Heart left ventricle (tissue), 16 donors: ENCODE results near the gene AIG1. TPM values are rescaled to one million over a fixed set of nuclear protein-coding genes. Genes with fewer than 3 reads are reported as not detected.

Experiments used
- ATAC-seq, 4 donors: fragments of 200-7000 bp; cut with Tn5 transposase; one replicate each; pipeline ENCODE4 v1.9.1; 2020 to 2022; ENCODE audit warnings: moderate library complexity in 4 of 4, mild to moderate bottlenecking in 3 of 4, moderate number of reproducible peaks in 1 of 4
- DNase-seq, 5 donors: peaks; one replicate each; pipeline ENCODE4 v3.0.0-alpha.2; 2020
- H3K27ac ChIP-seq, 12 donors: fragments of 200-600 bp; sonication (generic) in 4 of 12; one replicate each; pipeline versions ENCODE4 v1.5.0 to v1.8.0; 2016 to 2022; ENCODE audit warnings: mild to moderate bottlenecking in 2 of 12
- H3K27me3 ChIP-seq, 9 donors: fragments of 200-600 bp; sonication (generic) in 2 of 9; one replicate each; pipeline versions ENCODE4 v1.5.1 to v1.8.0; 2016 to 2022; ENCODE audit warnings: mild to moderate bottlenecking in 3 of 9
- H3K36me3 ChIP-seq, 9 donors: fragments of 200-600 bp; sonication (generic) in 2 of 9; one replicate each; pipeline versions ENCODE4 v1.5.0 to v1.8.0; 2018 to 2022; ENCODE audit warnings: mild to moderate bottlenecking in 2 of 9
- H3K4me1 ChIP-seq, 12 donors: fragments of 200-600 bp; sonication (generic) in 4 of 12; one replicate each; pipeline versions ENCODE4 v1.5.0 to v1.8.0; 2016 to 2022; ENCODE audit warnings: mild to moderate bottlenecking in 3 of 12
- H3K4me3 ChIP-seq, 12 donors: fragments of 200-600 bp; sonication (generic) in 4 of 12; one replicate each; pipeline versions ENCODE4 v1.5.0 to v1.8.0; 2017 to 2022; ENCODE audit warnings: mild to moderate bottlenecking in 9 of 12, moderate library complexity in 4 of 12
- H3K9me3 ChIP-seq, 12 donors: fragments of 200-600 bp; sonication (generic) in 4 of 12; one replicate each; pipeline versions ENCODE4 v1.5.0 to v1.8.0; 2016 to 2022; ENCODE audit warnings: mild to moderate bottlenecking in 1 of 12
- CTCF ChIP-seq, 12 donors: fragments of 200-600 bp; sonication (generic) in 4 of 12; IDR thresholded peaks; one replicate each; pipeline versions ENCODE4 v1.5.0 to v1.8.0; 2018 to 2022; ENCODE audit warnings: antibody characterized with exemption in 12 of 12, mild to moderate bottlenecking in 5 of 12
- POLR2A ChIP-seq, 2 donors: fragments of 450-650 bp; IDR thresholded peaks; one replicate each; pipeline ENCODE4 v1.6.1; 2017; ENCODE audit warnings: antibody characterized with exemption in 2 of 2, mild to moderate bottlenecking in 2 of 2, moderate library complexity in 2 of 2
- WGBS, 4 donors: extraction: QIAGEN DNeasy Blood & Tissue Kit in 2 of 4; methylation state at CpG; one replicate each; pipeline versions ENCODE4 v1.1.5 to v1.1.7; 2013 to 2018; 5-methylcytosine and 5-hydroxymethylcytosine counted together
- intact Hi-C, 10 donors: fragments of 100-400 bp; cut with DNase I; formaldehyde crosslinking; loops; one replicate each; pipeline versions ENCODE4 v1.11.1 to v1.14.2; 2022
- polyA plus RNA-seq, 2 donors: library from polyadenylated mRNA; stranded (reverse); fragments of 200-250 nt; gene quantifications; one replicate each; pipeline ENCODE4 v1.2.3, GENCODE V29; 2013
- total RNA-seq, 9 donors: library from RNA; depleted of rRNA in 2 of 9; stranded (reverse); fragments of >200 nt in 2 of 9; fragmentation: NEBNext Ultra II Directional in 3 of 9; extraction: Animal tissue kit (Norgen Biotek cat#: 25700) in 3 of 9; gene quantifications; one replicate each; pipeline versions ENCODE4 v1.1.0 to v1.2.4, GENCODE V29; 2016 to 2023
- donor health status: ischemic (EF 13 %, LVEDD 7.1; RV severe dilation, severe dysfunction).
- donor health status: healthy with polysubstance abuse.
- donor health status: DM: no; HTN: yes; CAD: no.
- donor health status: DM: no; HTN: no; CAD: no.
- donor health status: ischemic (EF 25% LVEDD 6.9; RV normal size, moderate dysfunction).
- donor health status: ischemic (EF 25% LVEDD 5.7; RV mildly dilated, moderate dysfunction).
- donor health status: healthy.
- donor health status: DM: yes; HTN: yes; CAD: no.
- donor health status: ischemic (EF 35%, LVEDD 5.7; RV mildly dilated, moderate dysfunction).
- donor health status: nonischemic (EF 11% LVEDD 7.7; RV severe dilation, severe dysfunction).
- donor health status: DM: yes; HTN: yes; CAD: no.
- donor health status: PGD.
- donor health status: ischemic (EF 29% LVEDD 5.4; RV normal size, mild dysfunction).
- donor health status: nonischemic (EF 23%, LVEDD 6.1; RV moderate dilation, normal function).

The AIG1 gene
- total and polyA plus RNA-seq, 11 donors, result 18.1 to 101 (median 64.0) TPM

DNA sequence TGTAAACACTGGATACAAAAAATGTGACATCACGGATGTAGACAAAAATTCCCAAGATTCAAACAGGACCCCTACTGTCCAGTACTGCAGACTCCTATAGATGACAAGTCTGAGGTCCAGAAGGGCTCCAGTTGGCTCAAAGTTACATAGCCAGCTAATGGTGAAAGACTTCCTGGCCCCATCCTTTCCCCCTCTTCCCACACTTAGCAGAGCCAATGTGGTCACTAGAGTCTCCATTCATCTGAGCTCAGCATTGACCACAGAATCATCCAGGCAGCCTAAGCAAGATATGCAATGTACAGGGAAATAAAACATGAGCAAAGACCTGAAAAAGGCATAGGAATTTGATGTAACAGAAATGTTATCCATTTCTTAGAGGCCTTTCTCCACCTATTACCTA, 209.3 kb downstream of the AIG1 start:
- Histone ChIP-seq H3K4me1 (peaks cover 0 to 27% (median 9%) of the 10 kb centered on the region in 12 donors), H3K4me3 (no peak overlapping the region), H3K27me3 (no peaks in the 10 kb centered on the region), H3K27ac (no peak overlapping the region), H3K36me3 (no peaks in the 10 kb centered on the region), H3K9me3 (no peaks in the 10 kb centered on the region)
- WGBS, 4 donors, result 92 to 96% (median 93%) methylated on average over 1 of the region's 1 CpG
- no peak for TF ChIP-seq CTCF (IDR thresholded peaks at IDR 0.05)
- TF ChIP-seq POLR2A (IDR thresholded peaks at IDR 0.05), result no peak
- ATAC-seq (no peak), DNase-seq (no peak)
- intact Hi-C loops, result loop anchor here in 3 of 10 donors (10.0 kb wide), 2 partner anchors 205 to 575 kb away; partner anchors contain the start of gene AIG1 (in 2 of the 3)

DNA sequence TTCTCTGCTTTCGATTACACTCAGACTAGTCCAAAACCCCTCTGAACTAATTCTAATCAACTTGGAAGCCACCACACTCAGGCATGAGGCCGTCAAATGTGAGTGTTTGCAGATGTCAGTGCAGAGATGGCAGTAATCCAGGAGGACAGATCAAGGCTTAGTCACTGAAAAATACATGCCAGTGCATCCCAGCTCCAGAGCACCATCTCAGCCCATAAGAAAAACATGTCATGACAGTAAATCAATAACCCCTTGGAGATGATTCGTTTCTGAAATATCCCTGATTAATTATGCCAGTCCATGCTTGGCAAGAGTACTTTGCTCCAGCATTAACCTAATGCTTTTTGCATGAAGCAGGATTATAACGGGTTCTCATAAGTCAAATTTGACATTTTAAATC, 210.3 kb downstream of the AIG1 start:
- ATAC-seq (peak; percentile 75 to 93 (median 90)), DNase-seq (peak in 4 of 5 donors; percentile 35 to 60 (median 52))
- no peak for TF ChIP-seq CTCF (IDR thresholded peaks at IDR 0.05)
- TF ChIP-seq POLR2A (IDR thresholded peaks at IDR 0.05), result no peak
- no peak overlapping the region for H3K27ac ChIP-seq
- H3K4me3 ChIP-seq, result no peak overlapping the region
- peaks cover 0 to 24% (median 9%) of the 10 kb centered on the region in 12 donors for H3K4me1 ChIP-seq
- 40 to 50% (median 47%) methylated on average over 4 of the region's 4 CpGs for WGBS, 4 donors
- no peaks in the 10 kb centered on the region for H3K9me3 ChIP-seq
- H3K36me3 ChIP-seq, result no peaks in the 10 kb centered on the region
- H3K27me3 ChIP-seq, result no peaks in the 10 kb centered on the region
- intact Hi-C loops, result loop anchor here in 3 of 10 donors (10.0 kb wide), 2 partner anchors 206 to 576 kb away; partner anchors contain the start of gene AIG1 (in 2 of the 3)

DNA sequence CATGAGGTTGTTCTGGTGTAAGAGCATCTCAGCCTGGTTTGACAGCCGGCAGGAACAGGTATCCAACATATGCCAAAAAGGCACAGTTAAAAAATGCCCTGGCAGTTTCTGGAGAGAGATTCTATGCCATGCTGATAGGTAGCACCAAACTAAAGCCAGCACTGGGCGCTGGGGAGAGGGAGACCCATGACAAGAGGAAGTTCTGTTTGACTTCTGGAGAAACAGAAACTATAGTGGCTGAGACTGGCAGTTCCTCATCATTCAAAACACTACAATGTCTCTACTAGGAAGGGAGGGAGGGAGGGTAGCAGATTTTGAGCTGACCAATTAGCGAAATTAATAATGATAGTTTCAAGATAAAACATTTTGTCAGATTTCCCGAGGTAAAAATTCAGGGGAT, 215.7 kb downstream of the AIG1 start:
- intact Hi-C loops, result loop anchor here in 3 of 10 donors (10.0 kb wide), 2 partner anchors 212 to 582 kb away; partner anchors contain the start of gene AIG1 (in 2 of the 3)
- Histone ChIP-seq H3K9me3 (no peaks in the 10 kb centered on the region), H3K36me3 (no peaks in the 10 kb centered on the region), H3K4me1 (peaks cover 0 to 4% (median 0%) of the 10 kb centered on the region in 12 donors), H3K27me3 (no peaks in the 10 kb centered on the region), H3K27ac (no peak overlapping the region), H3K4me3 (no peak overlapping the region)
- no peak for DNase-seq
- WGBS, 4 donors, result 72 to 84% (median 77%) methylated on average over 4 of the region's 4 CpGs
- TF ChIP-seq CTCF (IDR thresholded peaks at IDR 0.05), result no peak
- TF ChIP-seq POLR2A (IDR thresholded peaks at IDR 0.05), result no peak
- ATAC-seq, result no peak

DNA sequence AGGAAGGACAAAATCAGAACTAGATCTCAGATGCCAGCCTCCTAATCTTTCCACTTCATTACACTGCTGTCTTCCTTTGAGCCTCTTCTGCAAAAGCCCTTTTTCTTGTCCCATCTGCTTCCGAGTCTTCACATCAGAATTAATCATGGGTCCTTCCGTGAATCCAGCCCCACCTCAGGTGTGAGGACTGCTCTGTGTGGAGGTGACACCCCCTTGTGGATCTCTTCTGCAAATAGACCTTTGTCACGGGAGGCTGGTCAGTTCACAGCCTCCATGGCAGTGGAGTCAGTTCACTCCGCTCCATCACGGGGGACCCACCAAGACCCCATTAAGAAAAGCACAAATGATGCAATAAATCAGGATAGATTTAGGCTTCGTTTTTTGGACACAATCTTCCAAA, 218.7 kb downstream of the AIG1 start:
- TF ChIP-seq POLR2A (IDR thresholded peaks at IDR 0.05) (no peak), CTCF (IDR thresholded peaks at IDR 0.05) (peak in 8 of 12 donors; percentile 17 to 54 (median 38))
- DNase-seq, result peak in 1 of 5 donors; percentile 33
- Histone ChIP-seq H3K4me1 (peaks cover 0 to 4% (median 0%) of the 10 kb centered on the region in 12 donors), H3K27me3 (no peaks in the 10 kb centered on the region), H3K9me3 (no peaks in the 10 kb centered on the region), H3K27ac (no peak overlapping the region), H3K36me3 (no peaks in the 10 kb centered on the region), H3K4me3 (no peak overlapping the region)
- ATAC-seq, result peak in 3 of 4 donors; percentile 65 to 89 (median 68)
- intact Hi-C loops, result loop anchor here in 3 of 10 donors (10.0 kb wide), 2 partner anchors 215 to 585 kb away; partner anchors contain the start of gene AIG1 (in 2 of the 3)
- 62 to 69% (median 67%) methylated on average over 6 of the region's 6 CpGs for WGBS, 4 donors
